HEK293 (cell line): ENCODE measurements around the gene NOP9.

Experiments used
- ZNF549 ChIP-seq: fragments of 450-650 bp; IDR thresholded peaks from 2 replicates; pipeline ENCODE4 v1.5.1; 2018; ENCODE audit warnings: missing biosample characterization, missing genetic modification characterization, mild to moderate bottlenecking, inconsistent platforms, moderate library complexity
- TF ChIP-seq, protein P1 (sequence below): fragments of 450-650 bp; formaldehyde crosslinking; IDR thresholded peaks from 2 replicates; pipeline ENCODE4 v1.5.1; 2016; ENCODE audit warnings: missing biosample characterization, missing genetic modification characterization
- TF ChIP-seq, protein P2 (sequence below): fragments of 450-650 bp; IDR thresholded peaks from 2 replicates; pipeline ENCODE4 v1.5.1; 2018; ENCODE audit warnings: missing biosample characterization, missing genetic modification characterization

DNA sequence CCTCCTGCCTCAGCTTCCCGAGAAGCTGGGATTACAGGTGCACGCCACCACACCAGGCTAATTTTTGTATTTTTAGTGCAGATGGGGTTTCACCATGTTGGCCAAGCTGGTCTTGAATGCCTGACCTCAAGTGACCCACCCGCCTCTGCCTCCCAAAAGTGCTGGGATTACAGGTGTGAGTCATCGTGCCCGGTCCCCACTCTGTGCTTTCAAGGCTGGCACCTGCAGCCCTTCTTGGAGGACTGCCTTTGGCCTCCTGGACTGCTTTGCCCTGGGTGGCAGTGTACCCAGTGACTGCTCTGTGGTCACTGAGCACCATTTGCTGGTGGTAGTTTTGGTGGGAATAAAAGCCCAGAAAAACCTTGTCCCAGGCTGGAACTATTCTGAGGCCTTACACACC is 12.7 kb upstream of the NOP9 start:
- TF ChIP-seq, protein P1, sequence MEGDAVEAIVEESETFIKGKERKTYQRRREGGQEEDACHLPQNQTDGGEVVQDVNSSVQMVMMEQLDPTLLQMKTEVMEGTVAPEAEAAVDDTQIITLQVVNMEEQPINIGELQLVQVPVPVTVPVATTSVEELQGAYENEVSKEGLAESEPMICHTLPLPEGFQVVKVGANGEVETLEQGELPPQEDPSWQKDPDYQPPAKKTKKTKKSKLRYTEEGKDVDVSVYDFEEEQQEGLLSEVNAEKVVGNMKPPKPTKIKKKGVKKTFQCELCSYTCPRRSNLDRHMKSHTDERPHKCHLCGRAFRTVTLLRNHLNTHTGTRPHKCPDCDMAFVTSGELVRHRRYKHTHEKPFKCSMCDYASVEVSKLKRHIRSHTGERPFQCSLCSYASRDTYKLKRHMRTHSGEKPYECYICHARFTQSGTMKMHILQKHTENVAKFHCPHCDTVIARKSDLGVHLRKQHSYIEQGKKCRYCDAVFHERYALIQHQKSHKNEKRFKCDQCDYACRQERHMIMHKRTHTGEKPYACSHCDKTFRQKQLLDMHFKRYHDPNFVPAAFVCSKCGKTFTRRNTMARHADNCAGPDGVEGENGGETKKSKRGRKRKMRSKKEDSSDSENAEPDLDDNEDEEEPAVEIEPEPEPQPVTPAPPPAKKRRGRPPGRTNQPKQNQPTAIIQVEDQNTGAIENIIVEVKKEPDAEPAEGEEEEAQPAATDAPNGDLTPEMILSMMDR (tag by site-specific recombination), result no peak
- TF ChIP-seq, protein P2, sequence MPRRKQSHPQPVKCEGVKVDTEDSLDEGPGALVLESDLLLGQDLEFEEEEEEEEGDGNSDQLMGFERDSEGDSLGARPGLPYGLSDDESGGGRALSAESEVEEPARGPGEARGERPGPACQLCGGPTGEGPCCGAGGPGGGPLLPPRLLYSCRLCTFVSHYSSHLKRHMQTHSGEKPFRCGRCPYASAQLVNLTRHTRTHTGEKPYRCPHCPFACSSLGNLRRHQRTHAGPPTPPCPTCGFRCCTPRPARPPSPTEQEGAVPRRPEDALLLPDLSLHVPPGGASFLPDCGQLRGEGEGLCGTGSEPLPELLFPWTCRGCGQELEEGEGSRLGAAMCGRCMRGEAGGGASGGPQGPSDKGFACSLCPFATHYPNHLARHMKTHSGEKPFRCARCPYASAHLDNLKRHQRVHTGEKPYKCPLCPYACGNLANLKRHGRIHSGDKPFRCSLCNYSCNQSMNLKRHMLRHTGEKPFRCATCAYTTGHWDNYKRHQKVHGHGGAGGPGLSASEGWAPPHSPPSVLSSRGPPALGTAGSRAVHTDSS (tag by site-specific recombination), result no peak
- no peak for TF ChIP-seq ZNF549 (tag by site-specific recombination)
